IMR-90 (cell line): ENCODE measurements around the gene TRIM32.

Source experiments
- CEBPB ChIP-seq: IDR thresholded peaks from 2 replicates; pipeline ENCODE4 v1.6.1; 2012; ENCODE audit warnings: low read depth, low read length, improper control_type of control experiment
- CHD1 ChIP-seq: IDR thresholded peaks from 2 replicates; pipeline ENCODE4 v1.6.1; 2012; ENCODE audit warnings: low read depth, low read length, improper control_type of control experiment
- FOS ChIP-seq: fragments of 150-350 bp; IDR thresholded peaks from 2 replicates; pipeline ENCODE4 v1.6.1; 2016; ENCODE audit warnings: low read depth, low read length
- MAFK ChIP-seq: IDR thresholded peaks from 2 replicates; pipeline ENCODE4 v1.6.1; 2012; ENCODE audit warnings: low read depth, low read length, improper control_type of control experiment
- MAZ ChIP-seq: IDR thresholded peaks from 2 replicates; pipeline ENCODE4 v1.6.1; 2012; ENCODE audit warnings: low read depth, mild to moderate bottlenecking, low read length, improper control_type of control experiment, moderate library complexity, borderline replicate concordance
- MXI1 ChIP-seq: IDR thresholded peaks from 2 replicates; pipeline ENCODE4 v1.6.1; 2012; ENCODE audit warnings: low read depth, mild to moderate bottlenecking, low read length, moderate library complexity, borderline replicate concordance
- POLR2A ChIP-seq: IDR thresholded peaks from 2 replicates; pipeline ENCODE4 v1.6.1; 2012; ENCODE audit warnings: mild to moderate bottlenecking, low read depth, low read length
- RAD21 ChIP-seq: IDR thresholded peaks from 2 replicates; pipeline ENCODE4 v1.6.1; 2012; ENCODE audit warnings: low read length, improper control_type of control experiment
- RCOR1 ChIP-seq: IDR thresholded peaks from 2 replicates; pipeline ENCODE4 v1.6.1; 2012; ENCODE audit warnings: mild to moderate bottlenecking, low read length, improper control_type of control experiment; ENCODE audit not compliant: insufficient replicate concordance
- RFX5 ChIP-seq: IDR thresholded peaks from 2 replicates; pipeline ENCODE4 v1.8.0; 2012; ENCODE audit warnings: low read depth, mild to moderate bottlenecking, low read length, moderate library complexity
- TF ChIP-seq, protein P1 (sequence below): conservative IDR thresholded peaks from 2 replicates; pipeline ENCODE4 v1.5.1; 2012; ENCODE audit warnings: mild to moderate bottlenecking, low read depth, low read length, improper control_type of control experiment
- TF ChIP-seq, protein P2 (sequence below): fragments of 150-350 bp; IDR thresholded peaks from 2 replicates; pipeline ENCODE4 v1.6.1; 2017; ENCODE audit warnings: mild to moderate bottlenecking, antibody characterized with exemption, low read length, low read depth
- TF ChIP-seq, protein P3 (sequence below): fragments of 150-350 bp; IDR thresholded peaks from 2 replicates; pipeline ENCODE4 v1.6.1; 2016; ENCODE audit warnings: low read depth, mild to moderate bottlenecking, low read length, moderate library complexity, borderline replicate concordance

DNA sequence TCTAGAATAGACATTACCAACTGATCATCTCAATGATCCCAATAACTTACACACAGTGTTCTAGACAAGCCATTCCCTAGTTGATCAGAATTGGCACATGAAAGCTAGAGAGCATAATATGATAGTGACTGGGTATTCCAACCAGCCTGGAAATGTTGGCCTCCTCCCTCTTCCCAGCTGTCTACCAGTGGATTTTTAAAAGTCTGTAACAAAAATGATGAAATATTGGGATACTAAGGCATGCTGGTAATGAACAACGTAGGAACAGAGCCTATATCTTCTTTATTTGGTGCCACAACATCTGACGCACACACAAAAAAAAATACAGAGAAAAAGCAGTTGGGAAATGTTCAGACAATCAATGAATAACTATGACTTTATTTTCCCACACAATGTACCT lies 34.8 kb downstream of the TRIM32 start:
- TF ChIP-seq, protein P1, sequence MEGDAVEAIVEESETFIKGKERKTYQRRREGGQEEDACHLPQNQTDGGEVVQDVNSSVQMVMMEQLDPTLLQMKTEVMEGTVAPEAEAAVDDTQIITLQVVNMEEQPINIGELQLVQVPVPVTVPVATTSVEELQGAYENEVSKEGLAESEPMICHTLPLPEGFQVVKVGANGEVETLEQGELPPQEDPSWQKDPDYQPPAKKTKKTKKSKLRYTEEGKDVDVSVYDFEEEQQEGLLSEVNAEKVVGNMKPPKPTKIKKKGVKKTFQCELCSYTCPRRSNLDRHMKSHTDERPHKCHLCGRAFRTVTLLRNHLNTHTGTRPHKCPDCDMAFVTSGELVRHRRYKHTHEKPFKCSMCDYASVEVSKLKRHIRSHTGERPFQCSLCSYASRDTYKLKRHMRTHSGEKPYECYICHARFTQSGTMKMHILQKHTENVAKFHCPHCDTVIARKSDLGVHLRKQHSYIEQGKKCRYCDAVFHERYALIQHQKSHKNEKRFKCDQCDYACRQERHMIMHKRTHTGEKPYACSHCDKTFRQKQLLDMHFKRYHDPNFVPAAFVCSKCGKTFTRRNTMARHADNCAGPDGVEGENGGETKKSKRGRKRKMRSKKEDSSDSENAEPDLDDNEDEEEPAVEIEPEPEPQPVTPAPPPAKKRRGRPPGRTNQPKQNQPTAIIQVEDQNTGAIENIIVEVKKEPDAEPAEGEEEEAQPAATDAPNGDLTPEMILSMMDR = no peak
- TF ChIP-seq MXI1 = no peak
- no peak for TF ChIP-seq RFX5
- TF ChIP-seq POLR2A = no peak
- TF ChIP-seq CHD1 = no peak
- TF ChIP-seq RCOR1 = no peak
- no peak for TF ChIP-seq MAFK
- TF ChIP-seq, protein P2, sequence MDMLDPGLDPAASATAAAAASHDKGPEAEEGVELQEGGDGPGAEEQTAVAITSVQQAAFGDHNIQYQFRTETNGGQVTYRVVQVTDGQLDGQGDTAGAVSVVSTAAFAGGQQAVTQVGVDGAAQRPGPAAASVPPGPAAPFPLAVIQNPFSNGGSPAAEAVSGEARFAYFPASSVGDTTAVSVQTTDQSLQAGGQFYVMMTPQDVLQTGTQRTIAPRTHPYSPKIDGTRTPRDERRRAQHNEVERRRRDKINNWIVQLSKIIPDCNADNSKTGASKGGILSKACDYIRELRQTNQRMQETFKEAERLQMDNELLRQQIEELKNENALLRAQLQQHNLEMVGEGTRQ = no peak
- TF ChIP-seq, protein P3, sequence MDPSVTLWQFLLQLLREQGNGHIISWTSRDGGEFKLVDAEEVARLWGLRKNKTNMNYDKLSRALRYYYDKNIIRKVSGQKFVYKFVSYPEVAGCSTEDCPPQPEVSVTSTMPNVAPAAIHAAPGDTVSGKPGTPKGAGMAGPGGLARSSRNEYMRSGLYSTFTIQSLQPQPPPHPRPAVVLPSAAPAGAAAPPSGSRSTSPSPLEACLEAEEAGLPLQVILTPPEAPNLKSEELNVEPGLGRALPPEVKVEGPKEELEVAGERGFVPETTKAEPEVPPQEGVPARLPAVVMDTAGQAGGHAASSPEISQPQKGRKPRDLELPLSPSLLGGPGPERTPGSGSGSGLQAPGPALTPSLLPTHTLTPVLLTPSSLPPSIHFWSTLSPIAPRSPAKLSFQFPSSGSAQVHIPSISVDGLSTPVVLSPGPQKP = no peak
- no peak for TF ChIP-seq CEBPB
- TF ChIP-seq MAZ = no peak
- TF ChIP-seq FOS = no peak
- no peak for TF ChIP-seq RAD21
